HG03060 (cell line): ENCODE measurements around the gene PCCA.
"Not testable (repeated sequence)": the region's sequence is repeated elsewhere in the genome, so short reads cannot be mapped to it uniquely, and the experiment has no call there.

ENCODE experiments used
- ATAC-seq: cut with Tn5 transposase; IDR thresholded peaks from one replicate; pipeline ENCODE4 v1.9.1; 2021; ENCODE audit warnings: low read depth, moderate number of reproducible peaks; ENCODE audit not compliant: unreplicated experiment

The PCCA gene

DNA sequence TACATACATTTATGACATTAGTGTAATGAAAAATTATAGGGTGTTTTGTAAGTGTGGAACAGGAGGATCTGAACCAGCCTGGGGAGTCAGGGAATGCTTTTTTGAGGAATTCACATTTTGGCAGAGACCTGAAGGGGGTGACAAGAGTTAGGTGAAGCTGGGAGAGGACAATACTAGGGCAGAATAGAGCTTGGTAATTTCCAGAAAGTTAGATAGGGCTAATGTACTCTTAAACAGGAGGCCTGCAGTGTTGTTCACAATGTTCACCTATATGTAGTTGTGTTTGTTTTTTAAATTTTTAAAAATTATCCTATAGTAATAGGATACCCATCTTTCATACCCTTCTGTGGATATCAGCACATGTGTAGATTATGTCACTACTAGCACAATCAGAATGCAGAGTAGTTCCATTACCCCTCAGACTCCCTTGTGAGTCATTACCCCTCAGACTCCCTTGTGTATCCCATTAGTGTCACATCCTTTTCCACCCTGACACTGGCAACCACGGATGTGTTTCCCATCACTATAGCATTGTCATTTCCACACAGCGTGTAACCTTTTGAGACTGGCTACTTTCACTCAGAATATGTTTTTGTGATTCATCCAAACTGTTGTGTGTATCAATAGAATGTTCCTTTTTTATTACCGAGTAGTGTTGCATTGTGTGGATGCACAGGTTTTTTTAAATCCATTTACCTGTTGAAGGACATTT is 43.1 kb downstream of the PCCA start:
- ATAC-seq = no peak

DNA sequence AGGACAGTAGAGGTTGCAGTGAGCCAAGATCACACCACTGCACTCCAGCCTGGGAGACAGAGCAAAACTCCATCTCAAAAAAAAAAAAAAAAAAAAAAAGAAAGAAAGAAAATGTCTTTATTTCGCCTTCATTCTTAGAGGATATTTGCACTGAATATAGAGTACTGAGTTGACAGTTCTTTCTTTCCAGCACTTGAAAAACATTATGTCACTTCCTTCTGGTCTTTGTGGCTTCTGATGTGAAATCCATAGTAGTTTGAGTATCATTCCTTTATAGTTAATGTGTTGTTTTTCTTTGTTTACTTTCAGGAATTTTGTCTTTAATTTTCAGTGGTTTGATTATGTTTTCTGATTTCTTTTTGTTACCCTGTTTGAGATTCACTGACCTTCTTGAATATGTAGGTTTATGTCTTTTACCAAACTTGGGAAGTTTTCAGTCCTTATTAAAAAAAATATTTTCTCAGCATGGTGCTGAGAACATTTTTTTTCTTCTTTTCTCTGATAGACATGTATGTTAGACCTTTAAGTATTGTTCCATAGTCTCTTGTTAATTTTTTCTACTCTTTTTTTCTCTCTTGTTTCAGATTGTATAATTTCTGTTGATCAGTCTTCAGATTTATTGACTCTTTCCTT is 50.1 kb downstream of the PCCA start:
- ATAC-seq = no peak

DNA sequence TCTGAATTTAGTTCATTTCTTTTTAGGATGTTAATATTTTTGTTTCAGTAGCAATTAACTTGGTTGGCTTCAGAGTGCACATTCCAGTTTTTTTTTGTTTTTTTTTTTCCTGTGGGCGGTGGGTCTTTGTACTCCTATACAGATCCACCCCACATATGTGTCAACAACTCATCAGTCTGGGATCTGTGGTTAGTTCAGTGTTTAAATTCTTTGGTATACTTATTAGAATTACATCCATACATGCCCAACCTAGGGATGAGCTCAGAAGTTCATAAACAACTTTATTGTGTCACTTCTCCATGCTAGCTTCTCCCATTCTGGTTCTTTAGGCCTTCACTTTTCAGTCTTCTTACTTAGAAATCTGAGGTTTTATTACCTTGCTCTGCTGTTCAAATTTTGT is 50.9 kb downstream of the PCCA start:
- no peak for ATAC-seq

DNA sequence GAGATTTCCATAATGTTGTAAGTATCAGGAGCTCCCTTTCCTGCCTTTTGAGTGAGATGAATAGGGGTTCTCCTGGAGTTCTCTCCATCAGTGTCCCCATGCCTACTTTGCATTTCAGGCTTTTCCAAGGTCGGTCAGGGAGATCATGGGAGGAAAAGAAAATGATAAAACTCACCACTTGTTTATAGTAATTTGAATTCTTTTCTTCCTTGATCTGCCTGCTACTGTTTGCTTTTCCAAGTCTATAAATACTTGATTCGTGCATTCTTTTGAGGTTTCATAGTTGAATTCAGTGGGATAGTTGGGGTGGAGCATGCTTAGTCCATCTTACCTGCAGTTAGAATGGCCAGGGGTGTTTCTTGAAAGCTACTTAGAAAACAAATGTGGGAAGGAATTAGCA is 51.5 kb downstream of the PCCA start:
- no peak for ATAC-seq

DNA sequence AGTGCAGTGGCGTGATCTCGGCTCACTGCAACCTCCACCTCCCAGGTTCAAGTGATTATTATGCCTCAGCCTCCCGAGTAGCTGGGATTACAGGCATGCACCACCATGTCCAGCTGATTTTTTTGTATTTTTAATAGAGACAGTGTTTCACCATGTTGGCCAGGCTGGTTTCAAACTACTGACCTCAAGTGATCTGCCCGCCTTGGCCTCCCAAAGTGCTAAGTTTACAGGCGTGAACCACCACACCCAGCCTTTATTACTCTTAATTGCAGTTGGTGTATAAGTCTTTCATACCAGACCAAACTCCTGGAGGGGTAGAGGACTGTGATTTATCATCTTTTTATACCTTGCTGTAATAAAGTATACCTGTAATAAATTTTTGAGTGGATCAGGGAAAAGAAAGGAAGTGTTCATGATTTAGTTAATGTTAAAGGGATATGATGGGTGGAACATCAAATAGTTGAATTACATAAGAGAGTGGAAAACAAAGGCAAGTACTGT is 52.6 kb downstream of the PCCA start:
- not testable (repeated sequence) for ATAC-seq

DNA sequence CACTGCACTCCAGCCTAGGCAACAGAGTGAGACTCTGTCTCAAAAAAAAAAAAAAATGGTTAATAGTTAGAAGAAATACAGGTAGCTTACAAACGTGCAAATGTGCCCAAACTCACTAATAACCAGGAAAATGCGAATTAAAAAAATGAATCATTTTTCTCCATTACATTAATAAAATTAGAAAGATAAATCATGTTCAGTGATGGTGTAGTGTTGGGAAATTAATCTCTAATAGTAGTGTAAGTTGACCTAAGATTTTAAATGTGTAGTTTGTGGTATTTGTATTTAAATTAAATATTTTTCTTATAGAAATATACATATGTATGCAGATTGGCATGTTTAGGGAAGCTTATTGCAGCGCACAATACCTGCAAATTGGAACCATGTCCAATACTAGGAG is 57.6 kb downstream of the PCCA start:
- ATAC-seq = no peak

DNA sequence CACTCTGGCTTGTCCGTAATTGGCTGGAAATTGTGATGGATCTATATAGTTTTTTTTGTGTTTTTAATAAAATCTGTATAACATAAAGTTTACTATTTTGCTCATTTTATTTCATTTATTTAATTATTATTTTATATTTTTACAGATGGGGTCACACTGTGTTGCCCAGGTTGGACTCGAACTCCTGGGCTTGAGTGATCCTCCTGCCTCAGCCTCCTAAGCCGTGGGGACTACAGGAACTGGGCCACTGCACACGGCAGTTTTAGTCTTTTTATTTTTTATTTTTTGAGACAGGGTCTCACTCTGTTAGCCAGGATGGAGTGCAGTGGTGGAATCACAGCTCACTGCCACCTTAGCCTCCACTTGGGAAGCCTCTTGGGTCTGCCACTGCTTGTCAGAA is 58.9 kb downstream of the PCCA start:
- ATAC-seq = no peak

DNA sequence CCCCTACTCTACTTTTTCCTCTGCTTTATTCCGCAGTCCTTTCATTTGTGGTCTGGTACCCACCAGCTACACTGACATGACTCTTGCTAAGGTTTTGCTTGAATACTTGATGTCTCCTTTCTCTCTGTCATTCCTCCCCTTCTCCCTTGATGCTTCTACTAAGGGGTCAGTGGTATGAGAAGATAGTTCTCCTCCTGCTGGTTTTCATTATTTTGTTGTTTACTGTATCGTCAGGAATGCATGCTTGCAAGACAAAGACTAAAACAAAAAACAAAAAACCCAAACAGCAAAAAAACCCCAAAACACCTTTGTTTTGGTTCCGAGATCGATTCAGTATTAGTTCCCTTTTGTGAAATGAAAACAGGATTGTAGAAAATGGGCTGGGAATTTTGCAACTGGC is 59.5 kb downstream of the PCCA start:
- no peak for ATAC-seq

DNA sequence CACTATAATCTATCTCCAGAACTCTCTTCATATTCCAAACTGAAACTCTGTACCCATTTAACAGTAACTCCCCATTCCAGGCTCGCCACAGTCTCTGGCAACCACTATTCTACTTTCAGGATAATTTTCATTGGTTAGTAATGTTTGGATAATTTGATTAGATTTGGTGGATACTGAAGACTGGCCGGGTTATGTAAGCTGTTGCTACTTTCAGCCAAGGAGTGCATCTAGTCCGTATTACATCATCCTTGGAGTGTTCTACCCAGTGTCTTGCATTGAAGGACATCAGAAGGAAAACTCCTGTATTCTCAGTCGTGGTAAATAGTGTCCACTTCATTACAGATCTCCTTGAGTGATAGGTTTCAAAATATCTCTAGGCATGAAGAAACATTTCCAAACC is 60.5 kb downstream of the PCCA start:
- no peak for ATAC-seq

DNA sequence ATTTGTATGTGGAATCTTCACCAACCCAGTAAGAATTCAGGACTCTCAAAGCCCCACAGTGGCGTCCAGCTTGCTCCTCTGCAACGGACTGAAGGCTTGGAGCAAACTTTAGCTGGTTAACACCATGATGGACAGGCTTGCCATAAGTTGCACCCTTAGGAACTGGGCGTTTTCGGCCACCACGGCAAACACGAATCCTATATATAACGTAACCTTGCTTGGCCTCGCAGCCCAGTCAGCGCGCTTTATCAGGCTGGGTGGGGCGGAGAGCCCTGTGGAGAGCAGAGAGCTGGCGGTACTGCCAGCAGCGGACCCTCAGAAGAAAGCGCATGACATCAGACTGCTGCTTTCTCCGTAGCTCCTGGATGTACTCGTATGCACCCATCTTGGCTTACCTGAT is 61.8 kb downstream of the PCCA start:
- ATAC-seq = not testable (repeated sequence)

DNA sequence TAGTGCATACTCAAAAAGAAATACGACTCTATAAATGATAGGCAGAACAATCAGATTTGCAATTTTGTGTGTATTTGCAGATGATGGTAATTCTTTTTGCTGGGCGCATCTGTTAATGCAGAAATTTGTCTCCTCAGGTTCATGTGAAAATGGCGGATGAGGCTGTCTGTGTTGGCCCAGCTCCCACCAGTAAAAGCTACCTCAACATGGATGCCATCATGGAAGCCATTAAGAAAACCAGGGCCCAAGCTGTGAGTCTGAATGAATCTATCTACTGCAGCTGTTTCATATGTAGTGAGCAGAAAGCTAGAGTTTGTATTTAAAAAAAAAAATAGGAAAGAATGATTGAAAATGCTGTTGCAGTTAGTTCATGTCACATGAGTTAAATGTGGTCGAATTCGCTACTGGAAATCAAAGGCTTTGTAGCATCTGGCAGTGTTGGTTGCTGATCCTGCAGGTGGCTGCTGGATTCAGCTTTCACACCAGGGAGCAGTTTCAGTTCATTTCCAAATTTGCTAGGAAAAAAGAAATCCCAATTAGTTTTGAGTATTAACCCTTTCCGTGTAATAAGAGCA is 66.0 kb downstream of the PCCA start:
- ATAC-seq = no peak

DNA sequence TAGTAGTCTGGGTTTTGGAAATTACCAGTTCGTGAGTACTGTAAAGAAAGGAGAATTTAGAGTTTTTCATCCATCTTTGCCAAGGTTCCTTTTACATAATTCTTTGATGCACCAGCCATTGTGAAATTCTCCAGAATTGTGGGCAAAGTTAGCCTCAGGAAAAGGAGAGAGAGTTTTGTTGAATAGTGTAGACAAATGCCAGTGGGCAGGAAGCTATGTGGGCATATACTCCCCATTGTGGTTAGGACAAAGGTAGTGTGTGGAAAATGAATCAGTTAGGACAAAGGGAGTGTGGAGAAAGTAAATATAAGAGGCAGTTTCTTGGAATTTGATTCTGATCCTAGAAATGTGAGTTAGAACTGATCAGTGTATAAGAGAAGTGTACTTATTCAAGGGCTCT is 67.9 kb downstream of the PCCA start:
- no peak for ATAC-seq

DNA sequence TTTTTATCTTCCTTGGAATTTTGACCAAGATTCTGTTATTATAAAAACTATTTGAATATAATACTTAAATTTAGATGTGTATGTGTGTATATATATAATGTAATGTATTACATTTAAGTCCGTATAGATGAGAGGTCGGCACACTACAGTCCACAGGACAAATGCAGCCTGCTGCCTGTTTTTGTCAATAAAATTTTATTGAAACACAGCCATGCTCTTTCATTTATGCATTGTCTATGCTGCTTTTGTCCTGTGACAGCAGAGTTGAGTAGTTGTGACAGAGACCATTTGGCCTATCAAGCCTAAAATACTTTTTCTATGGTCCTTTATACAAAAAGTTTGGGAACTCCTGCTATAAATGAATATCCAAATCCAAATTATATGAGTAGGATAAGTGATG is 69.7 kb downstream of the PCCA start:
- ATAC-seq = no peak

DNA sequence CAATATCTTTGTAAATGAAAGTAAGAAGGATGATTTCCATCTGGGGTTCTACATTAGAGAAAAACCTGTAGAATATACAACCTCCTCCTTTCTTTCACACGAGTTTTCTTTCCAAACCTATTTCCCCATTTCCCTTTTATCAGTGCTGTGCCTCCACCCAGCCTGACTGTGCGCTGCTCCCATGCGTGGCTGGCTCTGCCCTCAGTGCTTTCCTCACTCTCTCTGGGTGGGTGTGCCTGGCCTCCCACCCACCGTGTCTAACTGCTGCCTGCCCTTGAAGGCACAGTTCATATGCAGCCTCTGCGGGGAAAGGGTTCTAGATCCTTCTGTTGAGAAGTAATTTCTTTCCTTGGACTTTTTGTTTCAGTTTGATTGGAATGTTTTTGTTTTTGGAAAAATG is 70.7 kb downstream of the PCCA start:
- ATAC-seq = no peak

DNA sequence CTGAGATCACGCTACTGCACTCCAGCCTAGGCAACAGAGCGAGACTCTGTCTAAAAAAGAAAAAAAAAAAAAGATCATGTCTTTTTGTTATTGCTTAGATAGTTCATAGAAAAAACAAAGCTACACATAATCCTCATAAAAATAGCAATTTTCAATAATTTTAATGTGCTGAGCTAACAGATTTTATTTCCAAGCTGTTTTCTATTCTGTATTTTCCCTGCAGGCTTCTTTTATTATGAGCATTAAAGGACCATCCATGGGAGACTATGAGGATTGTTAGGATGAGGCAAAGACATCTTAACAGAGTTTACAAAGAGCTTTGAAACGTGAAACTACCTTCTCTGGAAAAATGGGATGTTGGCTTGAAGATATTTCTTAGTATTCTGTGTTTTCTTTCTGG is 71.6 kb downstream of the PCCA start:
- no peak for ATAC-seq

DNA sequence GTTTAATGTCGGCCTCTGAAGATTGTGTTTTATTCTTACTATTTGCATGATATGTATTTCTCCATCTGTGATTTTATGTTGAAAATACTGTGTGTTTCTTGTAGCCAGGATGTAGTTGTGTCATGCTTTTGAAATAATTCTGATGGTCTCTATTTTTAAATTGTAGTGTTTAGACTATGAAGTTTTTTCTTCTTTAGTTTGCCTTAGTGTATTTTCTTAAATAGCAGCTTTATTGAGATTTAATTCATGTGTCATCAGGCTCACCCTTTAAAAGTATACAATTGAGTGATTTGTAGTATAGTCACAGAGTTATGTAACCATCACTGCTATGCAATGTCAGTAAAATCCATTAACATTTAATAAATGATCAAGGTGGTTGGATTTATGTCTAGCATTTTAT is 74.5 kb downstream of the PCCA start:
- ATAC-seq = no peak

DNA sequence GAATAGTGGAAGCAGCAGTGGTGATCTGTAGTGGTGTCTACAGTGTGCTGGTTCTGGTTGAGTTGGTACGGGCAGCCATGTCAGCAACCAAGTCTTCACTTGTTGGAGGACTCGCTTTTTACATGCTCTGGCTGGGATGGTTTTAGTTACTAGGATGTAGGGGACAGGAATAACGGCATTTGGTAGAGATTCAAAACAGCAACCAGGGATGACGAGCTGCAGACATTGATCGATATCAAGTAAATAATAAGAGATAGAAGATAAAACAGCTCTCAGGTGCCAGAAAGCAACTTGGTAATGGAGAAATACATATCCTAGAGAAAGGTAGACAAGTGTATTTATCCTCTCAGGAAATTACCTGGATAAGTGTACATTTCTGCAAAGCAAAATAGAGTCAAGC is 84.3 kb downstream of the PCCA start:
- ATAC-seq = no peak

DNA sequence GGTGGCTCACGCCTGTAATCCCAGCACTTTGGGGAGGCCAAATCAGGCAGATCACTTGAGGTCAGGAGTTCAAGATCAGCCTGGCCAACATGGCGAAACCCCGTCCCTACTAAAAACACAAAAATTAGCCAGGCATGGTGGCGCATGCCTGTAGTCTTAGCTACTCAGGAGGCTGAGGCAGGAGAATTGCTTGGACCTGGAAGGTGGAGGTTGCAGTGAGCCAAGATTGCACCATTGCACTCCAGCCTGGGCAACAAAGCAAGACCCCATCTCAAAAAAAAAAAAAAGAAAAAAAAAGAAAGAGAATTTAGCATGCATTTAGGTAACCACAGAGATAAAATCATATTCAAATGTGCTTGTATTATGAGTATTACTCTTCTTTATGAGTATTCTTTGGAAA is 85.6 kb downstream of the PCCA start:
- ATAC-seq = not testable (repeated sequence)

DNA sequence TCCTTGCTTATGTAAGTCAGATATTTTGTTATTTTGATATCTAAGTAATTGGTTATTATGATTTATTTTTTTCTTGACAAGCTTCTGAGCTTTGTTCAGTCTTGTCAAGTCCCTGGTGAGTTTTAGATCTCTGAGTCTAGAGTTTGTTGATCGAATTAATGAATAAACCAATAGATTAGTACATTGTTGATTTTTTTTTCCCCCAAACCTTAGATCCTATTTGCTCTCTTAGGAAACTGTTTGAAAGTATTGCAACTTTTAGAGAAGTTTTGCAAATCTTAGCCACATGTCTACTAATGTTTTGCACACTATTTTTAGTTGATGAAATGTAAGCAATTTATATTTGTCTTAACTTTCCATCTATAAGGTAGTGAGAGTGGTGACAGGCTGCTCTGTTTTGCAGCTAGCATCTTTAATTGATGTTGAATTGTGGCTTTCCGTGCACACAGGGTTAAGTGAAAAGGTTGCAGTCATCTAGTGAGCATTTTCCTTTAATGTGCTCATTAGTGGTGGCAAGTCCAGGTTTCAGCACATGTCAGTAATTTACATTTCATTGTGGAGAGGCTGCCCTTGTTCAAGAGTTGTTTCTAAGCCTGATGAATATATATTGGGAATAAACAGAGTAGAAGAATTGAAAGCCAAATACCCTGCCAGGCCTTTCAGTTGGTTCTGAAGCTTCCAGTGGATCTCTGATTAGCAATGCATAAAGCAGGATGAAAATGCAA is 86.3 kb downstream of the PCCA start:
- no peak for ATAC-seq

DNA sequence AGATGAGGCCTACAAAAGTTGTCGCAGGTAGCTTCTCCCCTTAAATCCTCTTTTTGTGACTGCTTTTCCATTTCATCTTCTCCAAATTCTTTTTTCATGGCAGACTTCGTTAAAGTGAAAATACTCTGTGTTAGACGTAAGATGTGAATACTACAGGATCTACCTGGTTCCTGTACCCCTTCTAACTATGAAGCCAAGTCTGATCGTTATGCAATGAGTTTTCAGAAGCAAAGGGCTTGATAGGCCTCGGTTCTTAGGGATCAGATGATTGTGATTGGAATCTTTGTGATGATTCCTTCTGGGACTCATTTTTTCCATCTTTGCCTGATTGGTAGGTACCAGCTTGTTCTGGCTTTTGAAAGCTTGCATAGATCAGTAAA is 86.9 kb downstream of the PCCA start:
- ATAC-seq = no peak

DNA sequence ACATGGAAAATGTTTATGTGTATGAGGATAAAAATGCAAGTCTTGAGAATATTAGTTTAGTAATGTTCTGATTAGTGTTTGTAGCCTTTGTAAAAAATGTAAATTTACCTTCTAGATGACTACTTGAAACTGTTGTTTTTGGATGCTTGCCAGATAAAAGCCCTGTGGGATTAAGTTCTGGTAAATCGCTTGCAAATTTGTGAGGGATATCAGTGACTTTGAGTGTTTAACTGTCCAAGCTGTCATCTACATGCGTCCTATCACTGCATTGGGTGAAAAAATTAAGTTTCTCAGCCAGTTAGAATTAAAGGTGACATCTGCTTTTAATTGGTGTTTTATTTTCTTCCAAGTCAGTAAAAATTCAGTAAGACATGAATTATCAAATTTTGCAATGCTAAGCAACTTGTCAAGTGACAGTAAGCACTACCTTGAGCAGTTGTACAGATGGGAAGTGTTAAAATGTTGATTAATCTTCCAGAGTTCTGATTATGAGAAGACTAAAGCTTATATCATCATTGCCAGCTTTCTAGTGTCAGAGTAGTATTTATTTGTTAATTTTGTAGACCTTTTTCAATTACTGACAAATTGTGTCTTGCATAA is 88.0 kb downstream of the PCCA start:
- no peak for ATAC-seq
